HepG2 (cell line): Measurements from ENCODE around the gene PPP1R27. TPM values are rescaled to one million over a fixed set of nuclear protein-coding genes. Genes with fewer than 3 reads are reported as not detected.

ENCODE experiments used
- ATAC-seq: fragments of 200-7000 bp; cut with Tn5 transposase; 3 replicates; pipeline ENCODE4 v1.9.1; 2020; ENCODE audit warnings: mild to moderate bottlenecking, moderate library complexity
- BruUV-seq: library from RNA; stranded (reverse); fragments of 400-500 nt; replicated peaks from 2 replicates; lab custom pipeline; 2021; lab: Mats Ljungman, UMichigan
- CTCF ChIA-PET: fragments of 300-600 bp; formaldehyde crosslinking; extraction: SDS; loops from one replicate; lab custom pipeline; 2021; ENCODE audit warnings: low total read pairs, inconsistent platforms, low intra/inter-chr PET ratio; lab: Yijun Ruan, JAX
- POLR2A ChIA-PET: fragments of 350-600 bp; sonication (Branson Sonifier 250); formaldehyde crosslinking; loops from one replicate; lab custom pipeline; 2020; ENCODE audit warnings: antibody characterized with exemption, inconsistent platforms; lab: Yijun Ruan, JAX
- DNase-seq: peaks from one replicate; pipeline ENCODE4 v3.0.0-alpha.2; 2015; ENCODE audit warnings: low spot score
- FAIRE-seq: peaks from 3 replicates; lab custom pipeline; 2011; peaks lifted over from hg19 to GRCh38; lab: Jason Lieb, UNC
- H2AFZ ChIP-seq: one replicate; pipeline ENCODE4 v1.6.1; 2011; ENCODE audit warnings: low read length, inconsistent platforms
- H3K27ac ChIP-seq: fragments of 300-600 bp; 3 replicates; pipeline ENCODE4 v1.8.0; 2011; ENCODE audit warnings: mixed run types, mild to moderate bottlenecking, mixed read lengths, low read length, inconsistent platforms; ENCODE audit not compliant: insufficient read depth; ENCODE audit errors: extremely low read length
- H3K27me3 ChIP-seq, 2 experiments: fragments of 200-600 bp in 1 of 2; 2 replicates in 1 of 2; 3 replicates in 1 of 2; pipeline versions ENCODE4 v1.6.0 to v1.8.0; 2011; ENCODE audit warnings: low read length in 2 of 2, mild to moderate bottlenecking in 2 of 2, moderate library complexity in 2 of 2, inconsistent platforms in 1 of 2; ENCODE audit not compliant: insufficient read depth in 2 of 2, control insufficient read depth in 1 of 2
- H3K36me3 ChIP-seq, 2 experiments: fragments of 200-600 bp in 1 of 2; replicated peaks in 1 of 2; 2 replicates in 1 of 2; 3 replicates in 1 of 2; pipeline versions ENCODE4 v1.5.1 to v1.8.0; 2011; ENCODE audit warnings: low read length in 2 of 2, inconsistent platforms in 1 of 2; ENCODE audit not compliant: insufficient read depth in 2 of 2, control insufficient read depth in 1 of 2
- H3K4me1 ChIP-seq: 2 replicates; pipeline ENCODE4 v1.5.1; 2012; ENCODE audit warnings: low read length, inconsistent platforms; ENCODE audit not compliant: insufficient read depth
- H3K4me2 ChIP-seq: 2 replicates; pipeline ENCODE4 v1.6.0; 2011; ENCODE audit warnings: low read depth, low read length, inconsistent platforms
- H3K4me3 ChIP-seq, 3 experiments: fragments of 200-600 bp in 1 of 3; sonication (generic), shearing (Covaris generic) in 1 of 3; replicated peaks in 1 of 3; 2 replicates each; pipeline ENCODE4 v1.5.1; 2011 to 2016; ENCODE audit warnings: low read length in 3 of 3, inconsistent platforms in 2 of 3, low read depth in 2 of 3, mild to moderate bottlenecking in 2 of 3, control low read depth in 1 of 3, mixed read lengths in 1 of 3; ENCODE audit not compliant: insufficient read depth in 1 of 3
- H3K79me2 ChIP-seq: one replicate; pipeline ENCODE4 v1.6.1; 2011; ENCODE audit warnings: low read length, inconsistent platforms; ENCODE audit not compliant: insufficient read depth
- H3K9ac ChIP-seq: 2 replicates; pipeline ENCODE4 v1.6.0; 2011; ENCODE audit warnings: mild to moderate bottlenecking, low read depth, low read length, inconsistent platforms; ENCODE audit not compliant: insufficient read depth
- H3K9me3 ChIP-seq: 2 replicates; pipeline ENCODE4 v1.5.1; 2012; ENCODE audit warnings: mild to moderate bottlenecking, low read length
- H4K20me1 ChIP-seq: 2 replicates; pipeline ENCODE4 v1.6.0; 2011; ENCODE audit warnings: inconsistent platforms, mild to moderate bottlenecking, low read length, moderate library complexity; ENCODE audit not compliant: insufficient read depth
- BCL3 ChIP-seq: sonication (generic); formaldehyde crosslinking; IDR thresholded peaks from 2 replicates; pipeline ENCODE4 v1.5.1; 2020; ENCODE audit warnings: mild to moderate bottlenecking, missing genetic modification reagents, moderate library complexity
- ZNF598 ChIP-seq: sonication (generic); formaldehyde crosslinking; IDR thresholded peaks from 2 replicates; pipeline ENCODE4 v1.5.1; 2020; ENCODE audit warnings: mild to moderate bottlenecking, missing genetic modification reagents, borderline replicate concordance
- ZNF687 ChIP-seq: sonication (generic); formaldehyde crosslinking; IDR thresholded peaks from 2 replicates; pipeline ENCODE4 v1.5.1; 2020; ENCODE audit warnings: mild to moderate bottlenecking, missing genetic modification reagents, moderate library complexity
- WGBS: methylation state at CpG from one replicate; pipeline ENCODE4 v1.1.6; 2017; ENCODE audit warnings: low lambda C conversion rate; 5-methylcytosine and 5-hydroxymethylcytosine counted together
- in situ Hi-C: cut with HindIII; loops from 2 replicates; pipeline ENCODE4 v1.10.0; 2017; ENCODE audit warnings: low pct_unique_long_range_greater_than_20kb; ENCODE audit not compliant: extremely low pct_ligation_motif_present
- intact Hi-C: fragments of 100-400 bp; cut with micrococcal nuclease; formaldehyde crosslinking; loops from one replicate; pipeline ENCODE4 v1.10.0; 2022; ENCODE audit not compliant: unreplicated experiment
- polyA plus RNA-seq, 8 experiments: library from polyadenylated mRNA; depleted of rRNA in 3 of 8; stranded (reverse) in 7 of 8; unstranded in 1 of 8; fragments of >200 nt; fragmentation: Illumina TruSeq in 4 of 8; extraction: Trizol in 4 of 8; gene quantifications; 2 replicates each; pipeline versions ENCODE4 v1.2.1 to v1.2.3, GENCODE V29; 2011 to 2016; ENCODE audit warnings: low read depth in 4 of 8, missing spikeins in 1 of 8, mixed read lengths in 1 of 8; ENCODE audit not compliant: insufficient read depth in 1 of 8
- total RNA-seq, 5 experiments: library from RNA; depleted of rRNA; stranded (reverse); fragments of >200 nt; fragmentation: Illumina TruSeq; extraction: Trizol; gene quantifications; 2 replicates each; pipeline ENCODE4 v1.2.3, GENCODE V29; 2016; ENCODE audit warnings: low read depth in 1 of 5

The PPP1R27 gene
- total and polyA plus RNA-seq, 2 of the 13 experiments (the other 11 are each of a cell fraction or from before 2014, with no cell fraction given): 0.17 to 1.00 TPM

- H3K4me2 ChIP-seq: peak overlapping the region; percentile 67
- peak overlapping the region; percentile 64 for H2AFZ ChIP-seq
- intact Hi-C loops (no loop called here), in situ Hi-C loops (no loop called here)
- ChIA-PET POLR2A (interaction anchor here (0.7 to 1.6 kb wide), 13 partner anchors 9 to 180 kb away, joined by 3 to 11 read pairs (median 5); partner anchors contain the start of genes CCDC137, MCRIP1 and P4HB), CTCF (no interaction called here)
- peaks cover 36% of the 10 kb centered on the region for H3K4me1 ChIP-seq
- no peak overlapping the region for H3K27ac ChIP-seq
- TF ChIP-seq BCL3 (CRISPR knock-in tag) (0 out of 2 replicates have a peak, but pooled peaks have one; percentile 27), ZNF598 (CRISPR knock-in tag) (0 out of 2 replicates have a peak, but pooled peaks have one; percentile 6), ZNF687 (CRISPR knock-in tag) (no peak)
- FAIRE-seq (no peak), ATAC-seq (no peak; the same call in 2 of the 3 replicates), DNase-seq (no peak)
- H3K9ac ChIP-seq: peak overlapping the region; percentile 24; the same call in 1 of the 2 replicates
- no TSS peak for BruUV-seq
- no peaks in the 10 kb centered on the region for H4K20me1 ChIP-seq
- no peaks in the 10 kb centered on the region for H3K79me2 ChIP-seq
- no peaks in the 10 kb centered on the region for H3K36me3 ChIP-seq
- H3K4me3 ChIP-seq: peak overlapping the region in 1 of 3 experiments; percentile 49; a peak in 1 of 6 replicates
- 10% methylated on average over 2 of the region's 2 CpGs for WGBS
- peaks cover 6 to 14% of the 10 kb centered on the region in 2 experiments; a peak in 4 of 5 replicates for H3K27me3 ChIP-seq
- H3K9me3 ChIP-seq: no peaks in the 10 kb centered on the region
These were observed 19.2 kb downstream of the PPP1R27 start for GRCh38 chr17:81815646-81815986.
